Prostate gland (tissue), 2 donors: ENCODE data around the gene PRICKLE2. TPM values are rescaled to one million over a fixed set of nuclear protein-coding genes. Genes with fewer than 3 reads are reported as not detected.

Experiments
- DNase-seq: peaks from one replicate; pipeline ENCODE4 v3.0.0-alpha.2; 2019; ENCODE audit warnings: low spot score
- H3K27ac ChIP-seq, 2 donors: fragments of 200-600 bp; sonication (generic); 2 replicates each; pipeline ENCODE4 v1.5.1; 2017 to 2019
- H3K27me3 ChIP-seq: fragments of 200-600 bp; sonication (generic); replicated peaks from 2 replicates; pipeline ENCODE4 v1.5.1; 2019; ENCODE audit not compliant: insufficient read depth
- H3K36me3 ChIP-seq, 2 donors: fragments of 200-600 bp; sonication (generic); 1 replicate in 1 of 2; 2 replicates in 1 of 2; pipeline versions ENCODE4 v1.5.1 to v1.8.1; 2017 to 2019
- H3K4me1 ChIP-seq: fragments of 200-600 bp; sonication (generic); replicated peaks from 2 replicates; pipeline ENCODE4 v1.5.1; 2019
- H3K4me3 ChIP-seq, 2 donors: fragments of 200-600 bp; sonication (generic); 2 replicates each; pipeline ENCODE4 v1.5.1; 2017 to 2019
- H3K9me3 ChIP-seq: fragments of 200-600 bp; sonication (generic); 2 replicates; pipeline ENCODE4 v1.5.1; 2017
- CTCF ChIP-seq, 4 experiments: fragments of 200-600 bp in 2 of 4; fragments of 450-650 bp in 2 of 4; sonication (generic) in 2 of 4; IDR thresholded peaks; 1 replicate in 3 of 4; 2 replicates in 1 of 4; pipeline ENCODE4 v1.5.1; 2016 to 2019; ENCODE audit warnings: antibody characterized with exemption in 4 of 4, mild to moderate bottlenecking in 2 of 4, moderate library complexity in 2 of 4
- POLR2A ChIP-seq: fragments of 450-650 bp; IDR thresholded peaks from one replicate; pipeline ENCODE4 v1.6.1; 2016; ENCODE audit warnings: antibody characterized with exemption, mild to moderate bottlenecking
- POLR2AphosphoS5 ChIP-seq: sonication (generic); formaldehyde crosslinking; IDR thresholded peaks from one replicate; pipeline ENCODE4 v1.6.1; 2017; ENCODE audit warnings: antibody characterized with exemption
- WGBS: methylation state at CpG from one replicate; pipeline ENCODE4 v1.1.5; 2018; 5-methylcytosine and 5-hydroxymethylcytosine counted together
- intact Hi-C: fragments of 100-400 bp; cut with DNase I; formaldehyde crosslinking; loops from one replicate; pipeline ENCODE4 v1.14.2; 2022
- total RNA-seq, 2 donors: library from RNA; depleted of rRNA; stranded (reverse); fragments of >200 nt; gene quantifications; one replicate each; pipeline ENCODE4 v1.1.0, GENCODE V29; 2016

The PRICKLE2 gene
- total RNA-seq, 2 donors from 2014 or later, result 11.9 to 21.0 TPM

GRCh38 chr3:64099316-64099715 is 126.0 kb downstream of the PRICKLE2 start:
- H3K27ac ChIP-seq, result no peak overlapping the region
- TF ChIP-seq POLR2AphosphoS5 (no peak), POLR2A (no peak), CTCF (IDR thresholded peaks at IDR 0.05) (no peak)
- no peak for DNase-seq
- no peak overlapping the region for H3K4me3 ChIP-seq
- WGBS, result 96% methylated on average over 26 of the region's 26 CpGs
- intact Hi-C loops, result no loop called here
- no peaks in the 10 kb centered on the region for H3K9me3 ChIP-seq
- H3K27me3 ChIP-seq, result no peaks in the 10 kb centered on the region
- H3K4me1 ChIP-seq, result no peaks in the 10 kb centered on the region
- H3K36me3 ChIP-seq, result no peaks in the 10 kb centered on the region

- Histone ChIP-seq H3K27ac (no peak overlapping the region), H3K4me1 (no peaks in the 10 kb centered on the region), H3K9me3 (no peaks in the 10 kb centered on the region), H3K27me3 (no peaks in the 10 kb centered on the region), H3K36me3 (no peaks in the 10 kb centered on the region), H3K4me3 (no peak overlapping the region)
- TF ChIP-seq CTCF (IDR thresholded peaks at IDR 0.05), result no peak
- no peak for TF ChIP-seq POLR2A
- TF ChIP-seq POLR2AphosphoS5, result no peak
- WGBS, result 80% methylated on average over 3 of the region's 3 CpGs
- no peak for DNase-seq
- intact Hi-C loops, result no loop called here
Measured at GRCh38 chr3:64098670-64099069, 126.6 kb downstream of the PRICKLE2 start.

GRCh38 chr3:64097920-64098319 is 127.3 kb downstream of the PRICKLE2 start:
- H3K4me1 ChIP-seq, result no peaks in the 10 kb centered on the region
- no peaks in the 10 kb centered on the region for H3K36me3 ChIP-seq
- intact Hi-C loops, result no loop called here
- H3K9me3 ChIP-seq, result no peaks in the 10 kb centered on the region
- no peak for DNase-seq
- no peak overlapping the region for H3K4me3 ChIP-seq
- TF ChIP-seq POLR2AphosphoS5 (no peak), CTCF (IDR thresholded peaks at IDR 0.05) (no peak), POLR2A (no peak)
- WGBS, result 88% methylated on average over 5 of the region's 5 CpGs
- H3K27me3 ChIP-seq, result no peaks in the 10 kb centered on the region
- H3K27ac ChIP-seq, result no peak overlapping the region

- no peak for TF ChIP-seq POLR2AphosphoS5
- TF ChIP-seq CTCF (IDR thresholded peaks at IDR 0.05), result no peak
- TF ChIP-seq POLR2A, result no peak
- H3K4me3 ChIP-seq, result no peak overlapping the region
- H3K27me3 ChIP-seq, result no peaks in the 10 kb centered on the region
- H3K4me1 ChIP-seq, result no peaks in the 10 kb centered on the region
- WGBS, result 93% methylated on average over 3 of the region's 3 CpGs
- DNase-seq, result no peak
- no peaks in the 10 kb centered on the region for H3K9me3 ChIP-seq
- intact Hi-C loops, result no loop called here
- no peak overlapping the region for H3K27ac ChIP-seq
- H3K36me3 ChIP-seq, result no peaks in the 10 kb centered on the region
Measured at GRCh38 chr3:64095802-64096201, 129.5 kb downstream of the PRICKLE2 start.

GRCh38 chr3:64094713-64095079 is 130.6 kb downstream of the PRICKLE2 start:
- Histone ChIP-seq H3K27ac (no peak overlapping the region), H3K4me3 (no peak overlapping the region), H3K36me3 (no peaks in the 10 kb centered on the region), H3K27me3 (no peaks in the 10 kb centered on the region), H3K9me3 (no peaks in the 10 kb centered on the region), H3K4me1 (no peaks in the 10 kb centered on the region)
- 95% methylated on average over 2 of the region's 2 CpGs for WGBS
- TF ChIP-seq POLR2A (no peak), POLR2AphosphoS5 (no peak), CTCF (IDR thresholded peaks at IDR 0.05) (no peak)
- no peak for DNase-seq
- intact Hi-C loops, result no loop called here
